ENCODE data around the gene PRSS12.

Gene PRSS12

DNA sequence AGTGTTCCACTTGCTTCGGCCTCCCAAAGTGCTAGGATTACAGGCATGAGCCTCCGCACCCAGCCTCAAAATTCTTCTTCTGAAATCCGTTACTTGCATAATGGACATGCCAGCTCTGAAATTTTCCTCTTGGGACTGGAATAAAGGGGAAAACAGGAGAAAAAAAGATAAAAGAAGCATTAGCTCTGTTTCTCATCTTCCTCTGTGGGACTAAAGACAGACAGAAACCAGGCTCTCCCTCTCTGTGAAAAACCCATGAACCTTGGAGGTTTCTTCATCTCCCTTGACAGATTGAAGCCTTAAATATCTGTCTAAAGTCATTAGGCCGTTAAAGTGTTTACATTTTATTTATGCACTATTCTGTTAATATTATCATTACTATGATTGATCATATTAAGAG is 19.4 kb upstream of the PRSS12 start:
- H3K4me3 ChIP-seq (ENCODE audit: low read depth, low read length) = no peak overlapping the region
- DNase-seq (ENCODE audit: low read depth) = no peak
- TF ChIP-seq, protein P1, sequence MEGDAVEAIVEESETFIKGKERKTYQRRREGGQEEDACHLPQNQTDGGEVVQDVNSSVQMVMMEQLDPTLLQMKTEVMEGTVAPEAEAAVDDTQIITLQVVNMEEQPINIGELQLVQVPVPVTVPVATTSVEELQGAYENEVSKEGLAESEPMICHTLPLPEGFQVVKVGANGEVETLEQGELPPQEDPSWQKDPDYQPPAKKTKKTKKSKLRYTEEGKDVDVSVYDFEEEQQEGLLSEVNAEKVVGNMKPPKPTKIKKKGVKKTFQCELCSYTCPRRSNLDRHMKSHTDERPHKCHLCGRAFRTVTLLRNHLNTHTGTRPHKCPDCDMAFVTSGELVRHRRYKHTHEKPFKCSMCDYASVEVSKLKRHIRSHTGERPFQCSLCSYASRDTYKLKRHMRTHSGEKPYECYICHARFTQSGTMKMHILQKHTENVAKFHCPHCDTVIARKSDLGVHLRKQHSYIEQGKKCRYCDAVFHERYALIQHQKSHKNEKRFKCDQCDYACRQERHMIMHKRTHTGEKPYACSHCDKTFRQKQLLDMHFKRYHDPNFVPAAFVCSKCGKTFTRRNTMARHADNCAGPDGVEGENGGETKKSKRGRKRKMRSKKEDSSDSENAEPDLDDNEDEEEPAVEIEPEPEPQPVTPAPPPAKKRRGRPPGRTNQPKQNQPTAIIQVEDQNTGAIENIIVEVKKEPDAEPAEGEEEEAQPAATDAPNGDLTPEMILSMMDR (IDR thresholded peaks at IDR 0.05; ENCODE audit: control insufficient read depth, extremely low read depth, insufficient read depth) = no peak

DNA sequence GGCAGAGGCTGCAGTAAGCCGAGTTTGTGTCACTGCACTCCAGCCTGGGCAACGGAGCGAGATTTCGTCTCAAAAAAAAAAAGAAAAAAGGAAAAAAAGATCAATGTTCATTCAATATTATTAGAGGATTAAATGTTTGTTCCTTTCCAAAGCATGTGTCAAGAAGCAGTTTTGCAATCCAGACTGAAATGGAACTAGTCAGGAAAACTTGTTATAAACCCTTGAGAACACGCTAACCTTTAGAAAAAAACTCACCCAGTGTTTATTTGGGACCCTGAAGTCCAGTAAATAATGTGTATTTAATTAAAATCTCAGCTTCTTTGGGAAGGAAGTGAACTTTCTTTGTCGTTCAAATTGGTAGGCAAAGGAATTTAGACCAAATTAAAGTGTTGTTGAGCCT is 16.4 kb upstream of the PRSS12 start:
- DNase-seq (ENCODE audit: low read depth) = no peak
- TF ChIP-seq, protein P1 (IDR thresholded peaks at IDR 0.05; ENCODE audit: control insufficient read depth, extremely low read depth, insufficient read depth) = no peak
- H3K4me3 ChIP-seq (ENCODE audit: low read depth, low read length) = no peak overlapping the region

DNA sequence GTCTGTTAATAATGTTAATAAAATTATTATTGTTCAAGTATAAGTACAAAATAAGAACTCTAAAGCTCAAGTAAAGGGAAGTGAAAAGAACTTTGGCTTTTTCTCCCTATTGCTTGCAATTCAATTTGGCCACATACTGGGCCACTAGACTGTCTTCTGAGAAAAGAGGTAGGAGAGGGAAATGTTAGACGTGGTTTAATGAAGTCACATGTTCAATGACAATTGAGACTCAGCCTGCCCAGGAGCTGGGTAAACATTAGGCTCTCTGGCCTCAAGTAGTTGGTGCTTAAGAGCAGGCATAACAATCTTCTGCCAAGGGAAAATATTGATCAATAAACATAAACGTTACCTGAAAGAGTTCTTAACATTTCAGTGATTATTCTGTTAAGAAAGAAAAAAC is 15.1 kb upstream of the PRSS12 start:
- TF ChIP-seq, protein P1 (IDR thresholded peaks at IDR 0.05; ENCODE audit: control insufficient read depth, extremely low read depth, insufficient read depth) = no peak
- no peak for DNase-seq (ENCODE audit: low read depth)
- no peak overlapping the region for H3K4me3 ChIP-seq (ENCODE audit: low read depth, low read length)

DNA sequence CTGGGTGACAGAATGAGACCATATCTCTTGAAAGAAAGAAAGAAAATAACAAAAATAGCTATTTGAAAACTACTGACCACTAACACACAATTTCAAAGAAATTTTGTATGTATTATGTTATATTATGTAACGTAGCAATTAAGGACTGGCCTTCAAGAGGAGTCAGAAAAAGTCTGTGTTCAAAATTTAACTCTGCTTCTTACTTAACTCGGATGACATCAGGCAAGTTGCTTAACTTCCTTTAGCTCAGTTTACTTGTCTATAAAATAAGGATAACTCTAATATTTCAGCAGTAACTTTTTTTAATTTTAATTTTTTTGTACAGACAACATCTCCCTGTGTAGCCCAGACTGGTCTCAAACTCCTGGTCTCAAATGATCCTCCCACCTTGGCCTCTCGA is 14.6 kb upstream of the PRSS12 start:
- TF ChIP-seq, protein P1 (IDR thresholded peaks at IDR 0.05; ENCODE audit: control insufficient read depth, extremely low read depth, insufficient read depth) = no peak
- no peak overlapping the region for H3K4me3 ChIP-seq (ENCODE audit: low read depth, low read length)
- DNase-seq (ENCODE audit: low read depth) = no peak

DNA sequence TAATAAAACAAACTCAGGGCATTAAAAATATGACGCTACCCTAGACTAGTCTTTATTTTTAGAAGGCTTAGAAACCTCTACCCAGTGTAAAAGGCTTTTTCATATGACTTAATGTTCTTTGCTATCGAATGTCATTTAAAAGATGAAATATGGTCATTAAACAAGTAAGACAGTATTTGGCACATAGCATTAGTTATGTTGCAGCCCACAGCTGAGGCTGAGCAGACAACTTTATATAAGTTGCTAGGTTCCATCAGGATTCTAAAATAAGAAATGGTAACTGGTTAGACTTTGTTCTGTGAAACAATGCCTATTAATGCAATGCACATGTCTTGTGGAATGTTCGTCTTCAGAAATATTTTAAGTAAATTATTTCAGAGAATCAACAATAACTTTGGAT is 10.4 kb upstream of the PRSS12 start:
- H3K4me3 ChIP-seq (ENCODE audit: low read depth, low read length) = no peak overlapping the region
- DNase-seq (ENCODE audit: low read depth) = no peak
- TF ChIP-seq, protein P1 (IDR thresholded peaks at IDR 0.05; ENCODE audit: control insufficient read depth, extremely low read depth, insufficient read depth) = no peak

DNA sequence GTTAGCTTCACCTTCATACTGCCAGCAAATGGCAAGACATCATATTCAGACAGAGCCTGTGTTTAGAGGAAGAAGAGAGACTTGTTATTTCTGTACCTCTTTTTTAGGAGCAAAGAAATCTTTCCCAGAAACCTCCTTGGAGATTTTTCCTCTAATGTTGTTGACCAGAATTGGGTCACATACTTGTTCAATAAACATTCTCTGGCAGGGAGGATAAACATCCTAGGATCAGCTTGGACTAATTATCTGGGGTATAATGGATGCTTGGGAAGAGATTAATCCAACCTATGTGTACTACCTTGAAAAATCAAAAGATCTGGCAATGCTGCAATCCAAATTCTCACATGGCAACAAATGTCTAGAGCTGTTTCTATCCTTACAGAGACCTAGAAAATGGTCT is 8.4 kb upstream of the PRSS12 start:
- no peak overlapping the region for H3K4me3 ChIP-seq (ENCODE audit: low read depth, low read length)
- TF ChIP-seq, protein P1 (IDR thresholded peaks at IDR 0.05; ENCODE audit: control insufficient read depth, extremely low read depth, insufficient read depth) = no peak
- no peak for DNase-seq (ENCODE audit: low read depth)

DNA sequence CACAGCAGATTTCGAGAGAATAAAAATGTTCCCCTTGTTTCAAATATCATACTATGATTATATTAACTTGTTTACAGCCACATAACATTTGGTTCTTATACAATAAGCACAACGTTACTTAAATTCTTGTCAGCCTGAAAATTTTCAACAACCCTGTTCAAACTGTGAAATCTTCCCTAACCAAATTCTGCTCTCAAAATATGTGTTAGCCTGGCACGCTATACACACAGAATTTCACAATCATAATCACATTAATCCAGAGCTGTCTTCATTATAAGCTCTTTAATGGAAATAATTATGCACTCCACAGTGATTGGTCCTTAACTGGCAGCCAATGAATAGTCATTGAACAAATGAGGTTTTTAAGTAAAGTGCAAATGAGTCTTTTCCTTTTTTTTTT is 7.3 kb upstream of the PRSS12 start:
- DNase-seq (ENCODE audit: low read depth) = no peak
- TF ChIP-seq, protein P1 (IDR thresholded peaks at IDR 0.05; ENCODE audit: control insufficient read depth, extremely low read depth, insufficient read depth) = no peak
- H3K4me3 ChIP-seq (ENCODE audit: low read depth, low read length) = no peak overlapping the region
